K562 (cell line): ENCODE data around the gene CHD5. TPM values are rescaled to one million over a fixed set of nuclear protein-coding genes. Genes with fewer than 3 reads are reported as not detected.
A peak's percentile ranks its signal among the peaks of the same experiment; 100 is the strongest.

Experiments used
- ATAC-seq: fragments of 200-7000 bp; cut with Tn5 transposase; 3 replicates; pipeline ENCODE4 v1.9.1; 2020; ENCODE audit warnings: moderate library complexity
- BruUV-seq: library from RNA; stranded (reverse); fragments of 400-500 nt; replicated peaks from 2 replicates; lab custom pipeline; 2021; lab: Mats Ljungman, UMichigan
- CTCF ChIA-PET: fragments of 300-600 bp; formaldehyde crosslinking; extraction: SDS; loops from one replicate; lab custom pipeline; 2021; ENCODE audit warnings: low intra/inter-chr PET ratio; lab: Yijun Ruan, JAX
- POLR2A ChIA-PET: fragments of 300-600, 350-650 bp; sonication (Branson Sonifier 250); formaldehyde crosslinking; extraction: SDS; loops from one replicate; lab custom pipeline; 2021; ENCODE audit warnings: antibody characterized with exemption, inconsistent platforms; lab: Yijun Ruan, JAX
- DNase-seq, 4 experiments: peaks; one replicate each; pipeline versions ENCODE4 v3.0.0 to v3.0.0-alpha.2; 2011 to 2018; ENCODE audit warnings: low spot score in 3 of 4, mixed read lengths in 3 of 4; ENCODE audit errors: extremely low read depth in 1 of 4
- FAIRE-seq: peaks from 2 replicates; lab custom pipeline; 2011; peaks lifted over from hg19 to GRCh38; lab: Jason Lieb, UNC
- H2AFZ ChIP-seq: 2 replicates; pipeline ENCODE4 v1.6.0; 2011; ENCODE audit warnings: low read depth, low read length, control low read depth, inconsistent platforms
- H3K27ac ChIP-seq: fragments of 200-600 bp; 3 replicates; pipeline ENCODE4 v1.8.0; 2011; ENCODE audit warnings: low read depth, mild to moderate bottlenecking, control low read depth, inconsistent platforms, low read length, moderate library complexity, mixed read lengths; ENCODE audit errors: extremely low read depth
- H3K27me3 ChIP-seq, 2 experiments: fragments of 300-600 bp in 1 of 2; 2 replicates in 1 of 2; 3 replicates in 1 of 2; pipeline versions ENCODE4 v1.6.0 to v1.8.0; 2011; ENCODE audit warnings: inconsistent platforms in 2 of 2, low read length in 2 of 2, mild to moderate bottlenecking in 1 of 2, mixed read lengths in 1 of 2, moderate library complexity in 1 of 2; ENCODE audit not compliant: control insufficient read depth in 2 of 2, insufficient read depth in 2 of 2
- H3K36me3 ChIP-seq: fragments of 300-600 bp; 3 replicates; pipeline ENCODE4 v1.8.0; 2011; ENCODE audit warnings: mild to moderate bottlenecking, low read length, inconsistent platforms; ENCODE audit not compliant: control insufficient read depth, insufficient read depth
- H3K4me1 ChIP-seq, 2 experiments: fragments of 200-600 bp in 1 of 2; replicated peaks in 1 of 2; 2 replicates in 1 of 2; 3 replicates in 1 of 2; pipeline versions ENCODE4 v1.5.1 to v1.8.0; 2011; ENCODE audit warnings: inconsistent platforms in 2 of 2, low read length in 2 of 2, mild to moderate bottlenecking in 1 of 2, mixed read lengths in 1 of 2, moderate library complexity in 1 of 2; ENCODE audit not compliant: control insufficient read depth in 2 of 2, insufficient read depth in 2 of 2
- H3K4me2 ChIP-seq: 2 replicates; pipeline ENCODE4 v1.6.1; 2011; ENCODE audit warnings: low read length, control low read depth, inconsistent platforms, mixed read lengths; ENCODE audit not compliant: insufficient read depth
- H3K4me3 ChIP-seq: fragments of 200-600 bp; sonication (generic), shearing (Covaris generic); 2 replicates; pipeline ENCODE4 v1.5.1; 2016; ENCODE audit warnings: control low read depth, inconsistent platforms
- H3K79me2 ChIP-seq: fragments of 200-600 bp; 3 replicates; pipeline ENCODE4 v1.8.0; 2011; ENCODE audit warnings: low read length, inconsistent platforms; ENCODE audit not compliant: control insufficient read depth, insufficient read depth
- H3K9ac ChIP-seq, 2 experiments: 2 replicates each; pipeline versions ENCODE4 v1.6.0 to v1.6.1; 2011; ENCODE audit warnings: low read depth in 2 of 2, low read length in 2 of 2, control low read depth in 1 of 2, inconsistent platforms in 1 of 2, mild to moderate bottlenecking in 1 of 2, mixed read lengths in 1 of 2; ENCODE audit not compliant: insufficient read depth in 1 of 2
- H3K9me1 ChIP-seq: one replicate; pipeline ENCODE4 v1.6.0; 2011; ENCODE audit warnings: inconsistent platforms, mild to moderate bottlenecking, low read length, moderate library complexity; ENCODE audit not compliant: control insufficient read depth, insufficient read depth
- H3K9me3 ChIP-seq: replicated peaks from 2 replicates; pipeline ENCODE4 v1.5.1; 2011; ENCODE audit warnings: low read depth, low read length, inconsistent platforms; ENCODE audit not compliant: control insufficient read depth, insufficient read depth
- H4K20me1 ChIP-seq: replicated peaks from 2 replicates; pipeline ENCODE4 v1.6.1; 2011; ENCODE audit warnings: low read length, inconsistent platforms, mixed read lengths; ENCODE audit not compliant: control insufficient read depth, insufficient read depth
- NRF1 ChIP-seq, 2 experiments: fragments of 450-650 bp; IDR thresholded peaks in 1 of 2; conservative IDR thresholded peaks in 1 of 2; 2 replicates each; pipeline ENCODE4 v1.6.1; 2014; ENCODE audit warnings: mild to moderate bottlenecking in 2 of 2
- PHB ChIP-seq: fragments of 250-450 bp; sonication (Bioruptor Pico); IDR thresholded peaks from 2 replicates; pipeline ENCODE4 v1.5.0; 2021
- SLC30A9 ChIP-seq: fragments of 250-450 bp; sonication (Bioruptor Pico); IDR thresholded peaks from 2 replicates; pipeline ENCODE4 v1.8.0; 2022; ENCODE audit warnings: mild to moderate bottlenecking, moderate library complexity
- WGBS: fragments of 100-300 bp; shearing (Covaris generic); methylation state at CpG from one replicate; pipeline ENCODE4 v1.1.6; 2016; ENCODE audit warnings: low coverage, mixed read lengths; ENCODE audit not compliant: insufficient coverage; ENCODE audit errors: missing lambda C conversion rate; 5-methylcytosine and 5-hydroxymethylcytosine counted together
- in situ Hi-C: fragments of 300-500 bp; cut with MboI; formaldehyde crosslinking; loops from 4 replicates; pipeline ENCODE4 v1.15.0; 2018; ENCODE audit warnings: inconsistent platforms, mixed read lengths
- intact Hi-C: fragments of 100-400 bp; cut with micrococcal nuclease; formaldehyde crosslinking; loops from 2 replicates; pipeline ENCODE4 v1.14.2; 2022
- polyA plus RNA-seq, 8 experiments: library from polyadenylated mRNA; depleted of rRNA in 4 of 8; stranded (reverse) in 5 of 8; unstranded in 3 of 8; fragments of >200 nt; fragmentation: Nextera tagmentation in 2 of 8; fragmentation: Illumina TruSeq in 1 of 8; extraction: Ambion mirVana in 2 of 8; extraction: Trizol in 1 of 8; gene quantifications; 2 replicates each; pipeline versions ENCODE4 v1.2.1 to v1.2.3, GENCODE V29; 2011 to 2014; ENCODE audit warnings: inconsistent platforms in 1 of 8, missing spikeins in 1 of 8
- total RNA-seq, 7 experiments: library from RNA; depleted of rRNA in 6 of 7; stranded (reverse); fragments of >200 nt in 6 of 7; fragmentation: Illumina TruSeq in 2 of 7; extraction: Trizol in 2 of 7; gene quantifications; 2 replicates each; pipeline versions ENCODE4 v1.2.1 to v1.2.3, GENCODE V29; 2011 to 2021; ENCODE audit warnings: low replicate concordance in 1 of 7

The CHD5 gene
- total and polyA plus RNA-seq, 9 of the 15 experiments (the other 6 are each of a cell fraction or from before 2014, with no cell fraction given), result 0.03 to 0.52 (median 0.11) TPM; not detected in 2

GRCh38 chr1:6128276-6129081 lies 51.6 kb downstream of the CHD5 start:
- CTCF ChIA-PET, result no interaction called here
- peak overlapping the region in 1 of 2 experiments; percentile 30; a peak in 2 of 4 replicates for H3K9ac ChIP-seq
- WGBS, result 27% methylated on average over 31 of the region's 34 CpGs
- peaks cover 3% of the 10 kb centered on the region for H3K9me1 ChIP-seq
- H2AFZ ChIP-seq, result peak overlapping the region; percentile 96
- POLR2A ChIA-PET, result interaction anchor here (0.7 to 0.9 kb wide), 2 partner anchors 72 to 1303 kb away, joined by 3 read pairs; no protein-coding TSS in a partner anchor
- peaks cover 7% of the 10 kb centered on the region; the same call in 1 of the 2 replicates for H3K9me3 ChIP-seq
- no TSS peak for BruUV-seq
- peaks cover 23 to 66% of the 10 kb centered on the region in 2 experiments; a peak in 4 of 5 replicates for H3K27me3 ChIP-seq
- in situ Hi-C loops, result no loop called here
- H3K4me3 ChIP-seq, result no peak overlapping the region
- no peaks in the 10 kb centered on the region for H3K79me2 ChIP-seq
- peaks cover 5% of the 10 kb centered on the region; the same call in 1 of the 2 replicates for H4K20me1 ChIP-seq
- peaks cover 0 to 45% of the 10 kb centered on the region in 2 experiments; a peak in 3 of 5 replicates for H3K4me1 ChIP-seq
- H3K36me3 ChIP-seq, result no peaks in the 10 kb centered on the region
- TF ChIP-seq NRF1 (conservative IDR thresholded peaks at IDR 0.05 in 1 of 2, IDR thresholded peaks at IDR 0.05 in 1 of 2) (peak; percentile 2 to 11), SLC30A9 (CRISPR knock-in tag) (no peak), PHB (CRISPR knock-in tag) (no peak)
- H3K4me2 ChIP-seq, result peak overlapping the region; percentile 77
- H3K27ac ChIP-seq, result no peak overlapping the region
- ATAC-seq (no peak), DNase-seq (no peak), FAIRE-seq (no peak)
- intact Hi-C loops, result no loop called here
